GM23338 (cell line): ENCODE data around the gene HES3.

Experiments
- CREB1 ChIP-seq: fragments of 250-450 bp; sonication (Bioruptor Pico); IDR thresholded peaks from 2 replicates; pipeline ENCODE4 v1.5.0; 2020; ENCODE audit warnings: low read depth, mild to moderate bottlenecking, moderate library complexity
- EZH2 ChIP-seq: fragments of 200-600 bp; sonication (generic); IDR thresholded peaks from one replicate; pipeline ENCODE4 v1.8.0; 2017; ENCODE audit warnings: antibody characterized with exemption, mild to moderate bottlenecking, low read depth; ENCODE audit not compliant: unreplicated experiment
- EZH2phosphoT487 ChIP-seq: fragments of 200-600 bp; sonication (generic); IDR thresholded peaks from one replicate; pipeline ENCODE4 v1.8.1; 2018; ENCODE audit warnings: antibody characterized with exemption; ENCODE audit not compliant: unreplicated experiment
- JUNB ChIP-seq: IDR thresholded peaks from one replicate; pipeline ENCODE4 v1.6.1; 2016; ENCODE audit warnings: antibody characterized with exemption; ENCODE audit not compliant: unreplicated experiment
- NANOG ChIP-seq: IDR thresholded peaks from 2 replicates; pipeline ENCODE4 v1.6.1; 2016; ENCODE audit warnings: antibody characterized with exemption, borderline replicate concordance
- POLR2AphosphoS5 ChIP-seq: IDR thresholded peaks from 2 replicates; pipeline ENCODE4 v1.6.1; 2016; ENCODE audit warnings: antibody characterized with exemption, low read depth
- ZNF331 ChIP-seq: fragments of 250-450 bp; sonication (Bioruptor Pico); IDR thresholded peaks from 2 replicates; pipeline ENCODE4 v1.5.0; 2020; ENCODE audit warnings: low read depth, mild to moderate bottlenecking, moderate library complexity
- TF ChIP-seq, protein P1 (sequence below), 2 experiments: fragments of 200-600 bp in 1 of 2; sonication (generic) in 1 of 2; conservative IDR thresholded peaks; 2 replicates each; pipeline versions ENCODE4 v1.5.1 to v1.6.1; 2016 to 2017; ENCODE audit warnings: antibody characterized with exemption in 2 of 2, low read depth in 2 of 2, mild to moderate bottlenecking in 2 of 2, moderate library complexity in 1 of 2
- TF ChIP-seq, protein P2 (sequence below): IDR thresholded peaks from one replicate; pipeline ENCODE4 v1.6.1; 2018; ENCODE audit warnings: antibody characterized with exemption; ENCODE audit not compliant: unreplicated experiment

- TF ChIP-seq, protein P1, sequence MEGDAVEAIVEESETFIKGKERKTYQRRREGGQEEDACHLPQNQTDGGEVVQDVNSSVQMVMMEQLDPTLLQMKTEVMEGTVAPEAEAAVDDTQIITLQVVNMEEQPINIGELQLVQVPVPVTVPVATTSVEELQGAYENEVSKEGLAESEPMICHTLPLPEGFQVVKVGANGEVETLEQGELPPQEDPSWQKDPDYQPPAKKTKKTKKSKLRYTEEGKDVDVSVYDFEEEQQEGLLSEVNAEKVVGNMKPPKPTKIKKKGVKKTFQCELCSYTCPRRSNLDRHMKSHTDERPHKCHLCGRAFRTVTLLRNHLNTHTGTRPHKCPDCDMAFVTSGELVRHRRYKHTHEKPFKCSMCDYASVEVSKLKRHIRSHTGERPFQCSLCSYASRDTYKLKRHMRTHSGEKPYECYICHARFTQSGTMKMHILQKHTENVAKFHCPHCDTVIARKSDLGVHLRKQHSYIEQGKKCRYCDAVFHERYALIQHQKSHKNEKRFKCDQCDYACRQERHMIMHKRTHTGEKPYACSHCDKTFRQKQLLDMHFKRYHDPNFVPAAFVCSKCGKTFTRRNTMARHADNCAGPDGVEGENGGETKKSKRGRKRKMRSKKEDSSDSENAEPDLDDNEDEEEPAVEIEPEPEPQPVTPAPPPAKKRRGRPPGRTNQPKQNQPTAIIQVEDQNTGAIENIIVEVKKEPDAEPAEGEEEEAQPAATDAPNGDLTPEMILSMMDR (conservative IDR thresholded peaks at IDR 0.05; ENCODE audit: low read depth in 2 of 2): no peak
- TF ChIP-seq EZH2phosphoT487: no peak
- TF ChIP-seq, protein P2, sequence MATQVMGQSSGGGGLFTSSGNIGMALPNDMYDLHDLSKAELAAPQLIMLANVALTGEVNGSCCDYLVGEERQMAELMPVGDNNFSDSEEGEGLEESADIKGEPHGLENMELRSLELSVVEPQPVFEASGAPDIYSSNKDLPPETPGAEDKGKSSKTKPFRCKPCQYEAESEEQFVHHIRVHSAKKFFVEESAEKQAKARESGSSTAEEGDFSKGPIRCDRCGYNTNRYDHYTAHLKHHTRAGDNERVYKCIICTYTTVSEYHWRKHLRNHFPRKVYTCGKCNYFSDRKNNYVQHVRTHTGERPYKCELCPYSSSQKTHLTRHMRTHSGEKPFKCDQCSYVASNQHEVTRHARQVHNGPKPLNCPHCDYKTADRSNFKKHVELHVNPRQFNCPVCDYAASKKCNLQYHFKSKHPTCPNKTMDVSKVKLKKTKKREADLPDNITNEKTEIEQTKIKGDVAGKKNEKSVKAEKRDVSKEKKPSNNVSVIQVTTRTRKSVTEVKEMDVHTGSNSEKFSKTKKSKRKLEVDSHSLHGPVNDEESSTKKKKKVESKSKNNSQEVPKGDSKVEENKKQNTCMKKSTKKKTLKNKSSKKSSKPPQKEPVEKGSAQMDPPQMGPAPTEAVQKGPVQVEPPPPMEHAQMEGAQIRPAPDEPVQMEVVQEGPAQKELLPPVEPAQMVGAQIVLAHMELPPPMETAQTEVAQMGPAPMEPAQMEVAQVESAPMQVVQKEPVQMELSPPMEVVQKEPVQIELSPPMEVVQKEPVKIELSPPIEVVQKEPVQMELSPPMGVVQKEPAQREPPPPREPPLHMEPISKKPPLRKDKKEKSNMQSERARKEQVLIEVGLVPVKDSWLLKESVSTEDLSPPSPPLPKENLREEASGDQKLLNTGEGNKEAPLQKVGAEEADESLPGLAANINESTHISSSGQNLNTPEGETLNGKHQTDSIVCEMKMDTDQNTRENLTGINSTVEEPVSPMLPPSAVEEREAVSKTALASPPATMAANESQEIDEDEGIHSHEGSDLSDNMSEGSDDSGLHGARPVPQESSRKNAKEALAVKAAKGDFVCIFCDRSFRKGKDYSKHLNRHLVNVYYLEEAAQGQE: no peak
- TF ChIP-seq EZH2: no peak
- TF ChIP-seq POLR2AphosphoS5: no peak
- TF ChIP-seq JUNB: no peak
- TF ChIP-seq ZNF331: no peak
- no peak for TF ChIP-seq NANOG
- TF ChIP-seq CREB1 (CRISPR knock-in tag): no peak
Observed at GRCh38 chr1:6276811-6277555, 33.0 kb downstream of the HES3 start.
